ENCODE measurements around the gene BPIFA1. TPM values are rescaled to one million over a fixed set of nuclear protein-coding genes. Genes with fewer than 3 reads are reported as not detected.
A peak's percentile ranks its signal among the peaks of the same experiment; 100 is the strongest.

The BPIFA1 gene
- total and polyA plus RNA-seq, 8 donors = not detected

DNA sequence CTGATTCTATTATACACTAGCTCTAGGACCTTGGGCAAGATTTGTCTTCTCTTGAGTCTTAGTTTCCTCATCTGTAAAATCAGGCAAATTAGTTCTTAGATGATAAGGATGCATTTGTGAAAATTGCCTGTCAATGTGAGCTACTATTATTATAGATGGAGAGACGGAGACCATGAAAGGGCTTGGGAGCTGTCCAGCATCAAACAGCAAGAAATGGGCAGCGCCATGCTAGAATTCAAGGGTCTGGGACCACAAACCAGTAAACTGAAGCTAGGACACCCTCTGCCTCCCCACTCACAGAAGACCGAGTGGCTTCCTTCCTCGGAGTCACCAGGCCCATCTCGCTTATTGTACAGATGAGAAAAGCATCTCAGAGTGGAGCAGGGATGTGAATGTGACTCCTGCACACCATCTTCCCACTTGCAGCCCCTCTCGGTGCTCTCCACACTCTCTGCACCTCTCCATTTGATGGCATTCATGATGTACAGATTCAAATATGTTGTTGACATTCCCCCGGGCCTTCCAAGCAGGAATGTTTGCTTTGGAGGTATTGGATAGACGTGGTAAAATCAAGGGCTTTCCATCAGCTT lies 42.8 kb upstream of the BPIFA1 start:
- Histone ChIP-seq H3K9me3 (no peaks in the 10 kb centered on the region), H3K27me3 (no peaks in the 10 kb centered on the region), H3K36me3 (no peaks in the 10 kb centered on the region), H3K4me3 (no peak overlapping the region), H3K27ac (no peak overlapping the region), H3K4me1 (peaks cover 0 to 18% (median 17%) of the 10 kb centered on the region in 3 donors)
- FAIRE-seq (no peak), ATAC-seq (no peak), DNase-seq (no peak)
- TF ChIP-seq, protein P1, sequence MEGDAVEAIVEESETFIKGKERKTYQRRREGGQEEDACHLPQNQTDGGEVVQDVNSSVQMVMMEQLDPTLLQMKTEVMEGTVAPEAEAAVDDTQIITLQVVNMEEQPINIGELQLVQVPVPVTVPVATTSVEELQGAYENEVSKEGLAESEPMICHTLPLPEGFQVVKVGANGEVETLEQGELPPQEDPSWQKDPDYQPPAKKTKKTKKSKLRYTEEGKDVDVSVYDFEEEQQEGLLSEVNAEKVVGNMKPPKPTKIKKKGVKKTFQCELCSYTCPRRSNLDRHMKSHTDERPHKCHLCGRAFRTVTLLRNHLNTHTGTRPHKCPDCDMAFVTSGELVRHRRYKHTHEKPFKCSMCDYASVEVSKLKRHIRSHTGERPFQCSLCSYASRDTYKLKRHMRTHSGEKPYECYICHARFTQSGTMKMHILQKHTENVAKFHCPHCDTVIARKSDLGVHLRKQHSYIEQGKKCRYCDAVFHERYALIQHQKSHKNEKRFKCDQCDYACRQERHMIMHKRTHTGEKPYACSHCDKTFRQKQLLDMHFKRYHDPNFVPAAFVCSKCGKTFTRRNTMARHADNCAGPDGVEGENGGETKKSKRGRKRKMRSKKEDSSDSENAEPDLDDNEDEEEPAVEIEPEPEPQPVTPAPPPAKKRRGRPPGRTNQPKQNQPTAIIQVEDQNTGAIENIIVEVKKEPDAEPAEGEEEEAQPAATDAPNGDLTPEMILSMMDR (IDR thresholded peaks at IDR 0.05) = no peak
- intact Hi-C loops (cut with DNase I) = no loop called here
- WGBS, 2 donors = 52 to 53% methylated on average over 8 of the region's 8 CpGs

DNA sequence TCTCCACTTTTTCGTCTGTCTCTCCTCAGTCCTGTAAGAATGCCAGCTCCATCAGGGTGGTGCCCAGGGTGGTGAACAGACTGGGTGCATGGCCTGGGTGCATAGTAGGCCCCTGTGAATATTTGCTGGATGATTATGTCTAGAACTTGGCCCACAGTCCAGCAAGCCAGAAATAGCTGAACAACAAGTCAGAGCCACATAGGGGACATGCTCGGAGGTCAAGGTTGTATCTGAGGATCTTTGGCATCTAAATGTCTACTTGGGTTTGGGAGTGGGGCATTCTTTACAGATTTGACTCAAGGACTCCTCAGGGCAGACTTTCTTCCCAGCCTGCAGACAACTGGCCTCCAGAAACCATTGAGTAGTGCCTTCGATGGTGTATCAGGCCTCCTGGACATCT lies 36.8 kb upstream of the BPIFA1 start:
- FAIRE-seq = no peak

DNA sequence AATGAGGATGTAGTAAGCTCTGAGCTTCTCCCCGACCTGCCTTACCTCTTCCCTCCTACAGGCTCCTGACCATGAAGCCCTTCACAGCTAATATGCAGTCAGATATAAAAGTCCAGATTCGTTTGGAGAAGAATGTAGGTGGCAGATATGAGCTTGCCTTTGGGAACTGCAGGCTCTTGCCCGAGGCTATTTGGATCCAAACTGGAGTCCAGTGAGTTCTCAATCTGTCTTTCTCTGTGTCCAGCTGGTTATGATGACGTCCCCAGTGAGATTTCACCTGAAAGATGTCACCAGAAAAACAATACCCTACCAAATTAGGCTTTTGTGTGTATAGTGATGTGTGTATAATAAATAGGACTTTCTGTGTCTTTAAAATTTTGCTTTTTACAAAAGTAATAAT lies 33.3 kb upstream of the BPIFA1 start:
- no peak for DNase-seq
- Histone ChIP-seq H3K27ac (no peak overlapping the region), H3K27me3 (no peaks in the 10 kb centered on the region), H3K36me3 (no peaks in the 10 kb centered on the region), H3K4me1 (no peaks in the 10 kb centered on the region), H3K4me3 (no peak overlapping the region), H3K9me3 (no peaks in the 10 kb centered on the region)
- no peak for ATAC-seq
- 30 to 38% methylated on average over 4 of the region's 4 CpGs for WGBS, 2 donors
- no peak for FAIRE-seq
- TF ChIP-seq, protein P1 (IDR thresholded peaks at IDR 0.05) = no peak
- intact Hi-C loops (cut with DNase I) = loop anchor here in 1 of 3 donors (10.0 kb wide), 1 partner anchor 108 kb away; no protein-coding TSS in a partner anchor

More for the DNA sequence above, 36.8 kb upstream of the BPIFA1 start:
- Histone ChIP-seq H3K36me3 (no peaks in the 10 kb centered on the region), H3K9me3 (no peaks in the 10 kb centered on the region), H3K4me3 (no peak overlapping the region), H3K27ac (no peak overlapping the region), H3K4me1 (no peaks in the 10 kb centered on the region), H3K27me3 (no peaks in the 10 kb centered on the region)
- 61 to 70% methylated on average over 3 of the region's 3 CpGs for WGBS, 2 donors
- TF ChIP-seq, protein P1 (IDR thresholded peaks at IDR 0.05) = no peak
- intact Hi-C loops (cut with DNase I) = no loop called here
- ATAC-seq = no peak
- DNase-seq = no peak

DNA sequence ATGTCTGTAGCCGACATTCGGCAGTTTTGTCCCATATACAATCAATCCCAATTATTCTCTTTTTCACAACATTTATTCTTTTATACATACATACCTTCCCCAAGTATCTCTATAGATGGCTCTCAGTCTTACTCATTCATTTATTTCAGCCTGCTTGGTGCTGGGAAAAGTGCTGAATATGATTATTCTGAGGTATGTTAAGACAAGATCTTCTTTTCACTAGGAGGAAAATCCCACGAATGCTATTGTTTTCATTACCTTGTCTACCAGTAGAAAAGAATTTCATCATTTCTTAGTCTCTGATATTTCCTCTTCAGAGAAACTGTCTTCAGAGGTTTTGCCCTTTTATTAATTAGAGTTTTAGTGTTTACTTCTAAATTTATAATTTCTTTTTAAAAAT lies 32.4 kb upstream of the BPIFA1 start:
- WGBS, 2 donors = 65 to 79% methylated on average over 3 of the region's 3 CpGs
- Histone ChIP-seq H3K9me3 (no peaks in the 10 kb centered on the region), H3K4me3 (no peak overlapping the region), H3K36me3 (no peaks in the 10 kb centered on the region), H3K4me1 (no peaks in the 10 kb centered on the region), H3K27ac (no peak overlapping the region), H3K27me3 (no peaks in the 10 kb centered on the region)
- ATAC-seq (no peak), FAIRE-seq (no peak), DNase-seq (no peak)
- intact Hi-C loops (cut with DNase I) = loop anchor here in 1 of 3 donors (10.0 kb wide), 1 partner anchor 109 kb away; no protein-coding TSS in a partner anchor
- TF ChIP-seq, protein P1 (IDR thresholded peaks at IDR 0.05) = no peak

DNA sequence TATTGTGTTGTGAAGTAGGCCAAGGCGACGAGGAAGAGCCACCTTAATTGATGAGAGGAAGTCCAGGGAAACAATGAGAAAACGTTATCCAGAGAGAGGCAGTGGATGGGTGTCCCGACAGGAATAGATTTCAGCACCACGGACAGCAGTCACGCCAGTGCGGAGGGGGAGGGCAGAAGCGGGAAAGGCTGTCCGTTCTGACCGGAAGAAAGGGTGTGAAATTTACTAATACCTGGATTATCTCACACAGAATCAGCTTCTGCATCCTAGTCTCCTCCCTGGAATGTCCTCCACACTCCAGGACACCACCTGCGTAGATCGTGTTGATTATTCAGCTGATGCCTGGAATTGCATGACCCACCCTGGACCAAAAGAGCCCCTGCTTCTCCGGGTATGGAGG lies 26.0 kb upstream of the BPIFA1 start:
- Histone ChIP-seq H3K9me3 (no peaks in the 10 kb centered on the region), H3K4me1 (peaks cover 0 to 3% (median 0%) of the 10 kb centered on the region in 3 donors), H3K27ac (no peak overlapping the region), H3K4me3 (no peak overlapping the region), H3K36me3 (no peaks in the 10 kb centered on the region), H3K27me3 (no peaks in the 10 kb centered on the region)
- intact Hi-C loops (cut with DNase I) = loop anchor here in 2 of 3 donors (5.0 to 10.0 kb wide), 2 partner anchors 115 to 117 kb away; no protein-coding TSS in a partner anchor
- peak; percentile 70 to 92 (median 80) for DNase-seq
- FAIRE-seq = no peak
- 3 to 6% methylated on average over 13 of the region's 13 CpGs for WGBS, 2 donors
- peak; percentile 71 to 93 (median 90) for ATAC-seq
- TF ChIP-seq, protein P1 (IDR thresholded peaks at IDR 0.05) = no peak

All from pancreas (tissue), 10 donors.